H1 (cell line): ENCODE measurements around the gene TBC1D2. TPM values are rescaled to one million over a fixed set of nuclear protein-coding genes. Genes with fewer than 3 reads are reported as not detected.

ENCODE experiments used
- CTCF ChIA-PET: fragments of 300-600 bp; sonication (Branson Sonifier 250); formaldehyde crosslinking; loops from one replicate; lab custom pipeline; 2021; ENCODE audit not compliant: partially characterized antibody; lab: Charles Lee
- POLR2A ChIA-PET: fragments of 300-600 bp; sonication (Branson Sonifier 250); formaldehyde crosslinking; loops from one replicate; lab custom pipeline; 2021; ENCODE audit warnings: inconsistent platforms; ENCODE audit not compliant: partially characterized antibody; lab: Charles Lee
- DNase-seq, 2 experiments: peaks; one replicate each; pipeline versions ENCODE4 v3.0.0 to v3.0.0-alpha.2; 2010 to 2022; ENCODE audit warnings: low spot score in 2 of 2, low read depth in 1 of 2, mixed read lengths in 1 of 2
- FAIRE-seq: peaks from 2 replicates; lab custom pipeline; 2011; peaks lifted over from hg19 to GRCh38; lab: Jason Lieb, UNC
- H2AFZ ChIP-seq: 2 replicates; pipeline ENCODE4 v1.8.1; 2012; ENCODE audit warnings: low read length, inconsistent platforms
- H2AK5ac ChIP-seq: 2 replicates; pipeline ENCODE4 v1.6.1; 2013; ENCODE audit warnings: low read depth, low read length
- H2BK120ac ChIP-seq: replicated peaks from 2 replicates; pipeline ENCODE3; 2013; ENCODE audit warnings: low read depth, low read length, inconsistent platforms
- H2BK12ac ChIP-seq: 2 replicates; pipeline ENCODE4 v1.6.1; 2013; ENCODE audit warnings: low read depth, low read length
- H2BK15ac ChIP-seq: 2 replicates; pipeline ENCODE4 v1.6.1; 2013; ENCODE audit warnings: low read length
- H2BK20ac ChIP-seq: 2 replicates; pipeline ENCODE4 v1.6.1; 2013; ENCODE audit warnings: low read length
- H2BK5ac ChIP-seq: 2 replicates; pipeline ENCODE4 v1.6.1; 2013; ENCODE audit warnings: low read depth, low read length
- H3K14ac ChIP-seq: 2 replicates; pipeline ENCODE4 v1.6.1; 2013; ENCODE audit warnings: inconsistent platforms; ENCODE audit not compliant: insufficient read length
- H3K18ac ChIP-seq: 2 replicates; pipeline ENCODE4 v1.6.1; 2013; ENCODE audit warnings: low read length; ENCODE audit errors: extremely low read depth
- H3K23ac ChIP-seq: 2 replicates; pipeline ENCODE4 v1.6.1; 2013; ENCODE audit warnings: inconsistent platforms; ENCODE audit not compliant: insufficient read length
- H3K23me2 ChIP-seq: 2 replicates; pipeline ENCODE4 v1.6.1; 2013; ENCODE audit warnings: low read depth, low read length
- H3K27ac ChIP-seq: 2 replicates; pipeline ENCODE4 v1.6.1; 2011; ENCODE audit warnings: low read depth, low read length, inconsistent platforms
- H3K27me3 ChIP-seq, 4 experiments: replicated peaks in 1 of 4; 1 replicate in 1 of 4; 2 replicates in 3 of 4; pipeline versions ENCODE4 v1.6.1 to v1.8.1; 2011 to 2013; ENCODE audit warnings: low read length in 3 of 4, mild to moderate bottlenecking in 3 of 4, inconsistent platforms in 2 of 4, mixed read lengths in 2 of 4, moderate library complexity in 1 of 4; ENCODE audit not compliant: control insufficient read depth in 3 of 4, insufficient read depth in 3 of 4; ENCODE audit errors: extremely low read depth in 1 of 4
- H3K36me3 ChIP-seq, 4 experiments: 2 replicates each; pipeline versions ENCODE4 v1.6.1 to v1.8.1; 2011 to 2013; ENCODE audit warnings: mild to moderate bottlenecking in 4 of 4, low read length in 3 of 4, moderate library complexity in 2 of 4, control low read depth in 1 of 4, inconsistent platforms in 1 of 4; ENCODE audit not compliant: insufficient read depth in 4 of 4, control insufficient read depth in 2 of 4
- H3K4ac ChIP-seq: replicated peaks from 2 replicates; pipeline ENCODE3; 2013; ENCODE audit warnings: low read length, low read depth, mixed read lengths, inconsistent platforms; ENCODE audit not compliant: insufficient read length
- H3K4me1 ChIP-seq, 4 experiments: replicated peaks in 1 of 4; 1 replicate in 1 of 4; 2 replicates in 3 of 4; pipeline versions ENCODE4 v1.6.1 to v1.8.1; 2011 to 2013; ENCODE audit warnings: low read length in 3 of 4, inconsistent platforms in 2 of 4, mixed read lengths in 1 of 4; ENCODE audit not compliant: insufficient read depth in 4 of 4, control insufficient read depth in 3 of 4
- H3K4me2 ChIP-seq, 2 experiments: 2 replicates each; pipeline versions ENCODE4 v1.6.1 to v1.8.1; 2011 to 2013; ENCODE audit warnings: low read depth in 2 of 2, low read length in 2 of 2, control low read depth in 1 of 2, inconsistent platforms in 1 of 2, mild to moderate bottlenecking in 1 of 2; ENCODE audit not compliant: insufficient read depth in 1 of 2
- H3K4me3 ChIP-seq, 4 experiments: fragments of 200-600, 300-600 bp in 1 of 4; sonication (generic), shearing (Covaris generic), sonication (Bioruptor Twin) in 1 of 4; 2 replicates each; pipeline versions ENCODE4 v1.5.1 to v1.8.1; 2011 to 2016; ENCODE audit warnings: low read length in 4 of 4, low read depth in 3 of 4, control low read depth in 2 of 4, inconsistent platforms in 2 of 4, mild to moderate bottlenecking in 2 of 4, mixed read lengths in 1 of 4, moderate library complexity in 1 of 4; ENCODE audit not compliant: insufficient read depth in 2 of 4; ENCODE audit errors: extremely low read depth in 1 of 4
- H3K56ac ChIP-seq: replicated peaks from 2 replicates; pipeline ENCODE3; 2013; ENCODE audit warnings: low read depth, mild to moderate bottlenecking, mixed read lengths, low read length, inconsistent platforms; ENCODE audit not compliant: insufficient read length
- H3K79me1 ChIP-seq: 2 replicates; pipeline ENCODE4 v1.6.1; 2013; ENCODE audit warnings: low read depth, low read length, control low read depth
- H3K79me2 ChIP-seq, 2 experiments: 2 replicates each; pipeline versions ENCODE4 v1.6.1 to v1.8.1; 2012 to 2013; ENCODE audit warnings: low read length in 2 of 2, mild to moderate bottlenecking in 2 of 2, inconsistent platforms in 1 of 2; ENCODE audit not compliant: insufficient read depth in 2 of 2, control insufficient read depth in 1 of 2
- H3K9ac ChIP-seq, 4 experiments: replicated peaks in 1 of 4; 1 replicate in 1 of 4; 2 replicates in 3 of 4; pipeline versions ENCODE4 v1.6.1 to v1.8.1; 2011 to 2013; ENCODE audit warnings: low read depth in 3 of 4, low read length in 3 of 4, control low read depth in 2 of 4, mild to moderate bottlenecking in 2 of 4, moderate library complexity in 2 of 4, inconsistent platforms in 1 of 4; ENCODE audit errors: extremely low read depth in 1 of 4
- H3K9me3 ChIP-seq, 2 experiments: 2 replicates each; pipeline versions ENCODE4 v1.6.1 to v1.8.1; 2012 to 2013; ENCODE audit warnings: mild to moderate bottlenecking in 2 of 2, moderate library complexity in 2 of 2, control low read depth in 1 of 2, inconsistent platforms in 1 of 2, low read depth in 1 of 2, low read length in 1 of 2, mixed read lengths in 1 of 2; ENCODE audit not compliant: insufficient read depth in 2 of 2
- H4K20me1 ChIP-seq, 2 experiments: replicated peaks in 1 of 2; 2 replicates each; pipeline versions ENCODE3 to v1.8.1; 2011 to 2013; ENCODE audit warnings: inconsistent platforms in 2 of 2, low read length in 2 of 2, mild to moderate bottlenecking in 1 of 2; ENCODE audit not compliant: insufficient read depth in 2 of 2, control insufficient read depth in 1 of 2
- H4K5ac ChIP-seq: 2 replicates; pipeline ENCODE4 v1.6.1; 2013; ENCODE audit warnings: low read length, low read depth, mixed read lengths, inconsistent platforms; ENCODE audit not compliant: insufficient read length
- H4K8ac ChIP-seq: 2 replicates; pipeline ENCODE4 v1.8.0; 2013; ENCODE audit warnings: mild to moderate bottlenecking, moderate library complexity, low read length, inconsistent platforms; ENCODE audit not compliant: insufficient read depth; ENCODE audit errors: extremely low read depth
- H4K91ac ChIP-seq: replicated peaks from 2 replicates; pipeline ENCODE3; 2013; ENCODE audit warnings: low read length, mixed read lengths, inconsistent platforms; ENCODE audit not compliant: insufficient read length
- RAD21 ChIP-seq, 2 experiments: IDR thresholded peaks in 1 of 2; conservative IDR thresholded peaks in 1 of 2; 2 replicates each; pipeline ENCODE4 v1.6.1; 2011; ENCODE audit warnings: low read depth in 2 of 2, low read length in 2 of 2, improper control_type of control experiment in 1 of 2, inconsistent platforms in 1 of 2, mild to moderate bottlenecking in 1 of 2, moderate library complexity in 1 of 2
- SIN3A ChIP-seq, 2 experiments: IDR thresholded peaks in 1 of 2; conservative IDR thresholded peaks in 1 of 2; 2 replicates each; pipeline ENCODE4 v1.6.1; 2011 to 2012; ENCODE audit warnings: low read length in 2 of 2, improper control_type of control experiment in 1 of 2, low read depth in 1 of 2, mild to moderate bottlenecking in 1 of 2
- ZNF274 ChIP-seq: IDR thresholded peaks from 2 replicates; pipeline ENCODE4 v1.7.0; 2012; ENCODE audit warnings: low read length, borderline replicate concordance; ENCODE audit errors: extremely low read depth
- WGBS, 2 experiments: shearing (Covaris generic) in 1 of 2; methylation state at CpG; one replicate each; pipeline versions ENCODE4 v1.1.6 to v1.1.7; 2013 to 2015; ENCODE audit warnings: low lambda C conversion rate in 2 of 2, mixed read lengths in 2 of 2, inconsistent platforms in 1 of 2, low coverage in 1 of 2, missing lambda C conversion rate in 1 of 2; ENCODE audit not compliant: insufficient replicate concordance in 2 of 2, insufficient coverage in 1 of 2, insufficient read length in 1 of 2; ENCODE audit errors: extremely low coverage in 1 of 2, missing lambda C conversion rate in 1 of 2; 5-methylcytosine and 5-hydroxymethylcytosine counted together
- polyA plus RNA-seq, 7 experiments: library from polyadenylated mRNA; depleted of rRNA in 3 of 7; stranded (reverse) in 5 of 7; unstranded in 2 of 7; fragments of >200 nt in 5 of 7; fragments of 200-250 nt in 2 of 7; gene quantifications; 1 replicate in 5 of 7; 2 replicates in 1 of 7; 4 replicates in 1 of 7; pipeline versions ENCODE4 v1.2.1 to v1.2.3, GENCODE V29; 2011 to 2013; ENCODE audit warnings: missing spikeins in 2 of 7, mixed read lengths in 2 of 7
- total RNA-seq: library from RNA; stranded (reverse); fragmentation: NEBNext Ultra II Directional; extraction: Animal tissue kit (Norgen Biotek cat#: 25700); gene quantifications from 2 replicates; pipeline ENCODE4 v1.2.1, GENCODE V29; 2021

TBC1D2 gene
- total and polyA plus RNA-seq, 2 of the 8 experiments (the other 6 are each of a cell fraction or from before 2014, with no cell fraction given): 7.4 TPM

DNA sequence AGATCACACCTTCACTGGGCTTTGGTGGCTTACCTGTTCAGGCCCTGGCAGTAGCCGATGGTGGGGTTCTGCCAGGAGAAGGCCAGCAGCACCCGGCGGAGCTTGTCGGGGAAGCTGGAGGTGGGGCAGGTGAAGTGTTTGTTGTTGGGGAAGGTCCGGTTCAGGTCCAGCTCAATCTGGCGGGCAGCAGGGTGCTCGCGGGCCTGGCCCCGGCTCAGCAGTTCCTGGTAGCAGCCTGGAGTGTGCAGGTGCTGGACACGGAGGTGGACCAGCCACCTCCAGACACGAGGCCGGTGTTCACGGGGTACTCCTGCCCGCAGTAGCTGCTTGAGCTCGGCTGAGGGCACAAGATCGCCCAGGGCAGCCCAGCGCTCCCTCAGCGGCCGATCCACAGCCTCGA is 46.8 kb downstream of the TBC1D2 start:
- Histone ChIP-seq H2BK120ac (no peak overlapping the region), H2BK5ac (no peak overlapping the region), H4K20me1 (no peaks in the 10 kb centered on the region), H2AK5ac (no peak overlapping the region), H2BK12ac (no peak overlapping the region), H3K4me1 (no peaks in the 10 kb centered on the region), H3K23ac (no peak overlapping the region), H3K4me2 (no peak overlapping the region), H4K91ac (no peak overlapping the region), H3K4ac (no peak overlapping the region), H3K56ac (no peak overlapping the region), H2BK15ac (no peak overlapping the region), H3K79me1 (no peaks in the 10 kb centered on the region), H3K27me3 (no peaks in the 10 kb centered on the region), H3K14ac (no peak overlapping the region), H3K27ac (no peak overlapping the region), H3K9me3 (peaks cover 5 to 10% of the 10 kb centered on the region in 2 experiments; a peak in 3 of 4 replicates), H3K18ac (no peak overlapping the region), H3K23me2 (no peaks in the 10 kb centered on the region), H4K5ac (no peak overlapping the region), H3K9ac (no peak overlapping the region), H3K36me3 (peaks cover 0 to 10% (median 0%) of the 10 kb centered on the region in 4 experiments; a peak in 1 of 8 replicates), H3K79me2 (no peaks in the 10 kb centered on the region), H2AFZ (no peak overlapping the region), H4K8ac (no peak overlapping the region), H3K4me3 (no peak overlapping the region), H2BK20ac (no peak overlapping the region)
- DNase-seq: no peak
- POLR2A ChIA-PET: interaction anchor here (1.6 to 2.0 kb wide), 2 partner anchors 11 to 17 kb away, joined by 6 read pairs; partner anchors contain the start of gene CORO2A
- CTCF ChIA-PET: interaction anchor here (1.0 to 8.3 kb wide), 8 partner anchors 8 to 135 kb away, joined by 3 to 62 read pairs (median 6); partner anchors contain the start of gene TBC1D2
- no peak for FAIRE-seq
- TF ChIP-seq SIN3A (conservative IDR thresholded peaks at IDR 0.05 in 1 of 2, IDR thresholded peaks at IDR 0.05 in 1 of 2; ENCODE audit: low read depth in 1 of 2, low read length in 2 of 2) (no peak), ZNF274 (no peak), RAD21 (IDR thresholded peaks at IDR 0.05 in 1 of 2, conservative IDR thresholded peaks at IDR 0.05 in 1 of 2; ENCODE audit: low read depth in 2 of 2, low read length in 2 of 2) (no peak)
- 97% methylated on average over 15 of the region's 20 CpGs; no CpG with 5 or more reads in 1 of the 2 experiments for WGBS, 2 experiments
